ENCODE measurements around the gene LUZP2. TPM values are rescaled to one million over a fixed set of nuclear protein-coding genes. Genes with fewer than 3 reads are reported as not detected.

The LUZP2 gene
- polyA plus RNA-seq, 1 donor = 2.8 TPM

DNA sequence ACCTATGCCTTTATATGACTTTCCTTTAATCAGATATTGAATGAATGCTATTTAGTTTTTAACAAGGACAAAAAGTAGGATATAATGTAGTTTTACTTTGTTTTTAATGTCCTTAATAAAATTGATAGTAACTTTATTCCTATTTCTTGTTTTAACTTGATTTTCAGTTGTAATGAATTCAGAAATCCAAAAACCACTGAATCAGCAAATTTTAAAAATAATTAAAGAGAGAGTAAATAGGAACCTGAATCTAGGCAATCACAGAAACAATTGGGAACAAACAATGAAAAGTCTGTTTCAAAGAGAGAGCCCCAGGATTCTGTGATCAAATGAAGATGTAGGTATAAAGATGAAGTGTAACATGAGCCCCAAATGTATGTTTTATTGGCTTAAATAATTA, 556.0 kb downstream of the LUZP2 start:
- Histone ChIP-seq H3K4me3 (ENCODE audit: low read length) (no peak overlapping the region), H3K27me3 (ENCODE audit: control insufficient read depth, insufficient read depth, low read length) (no peaks in the 10 kb centered on the region), H3K4me1 (ENCODE audit: control insufficient read depth, insufficient read depth, low read length) (no peaks in the 10 kb centered on the region), H3K36me3 (ENCODE audit: control insufficient read depth, insufficient read depth, low read length) (no peaks in the 10 kb centered on the region), H3K9me3 (ENCODE audit: control insufficient read depth, low read depth, low read length) (no peaks in the 10 kb centered on the region), H3K27ac (ENCODE audit: low read length) (no peak overlapping the region)
- DNase-seq = no peak

DNA sequence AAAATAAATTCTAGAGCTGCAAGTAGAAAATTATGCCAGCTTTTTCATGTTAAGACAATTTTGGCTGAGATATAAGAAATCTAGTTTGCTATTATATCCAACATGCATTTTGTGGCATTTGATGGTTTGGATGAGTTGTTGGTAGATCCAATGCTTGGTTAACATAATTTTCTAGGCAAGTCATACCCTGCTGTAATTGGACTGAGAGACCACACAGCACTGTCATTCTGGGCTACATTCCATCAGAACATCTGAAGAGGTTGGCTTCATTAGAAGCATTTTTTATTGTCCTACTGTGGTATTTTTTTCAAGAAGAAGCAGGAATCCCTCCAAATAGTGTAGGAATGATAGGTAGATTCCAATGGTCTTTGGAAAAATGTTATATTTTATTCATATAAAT, 561.0 kb downstream of the LUZP2 start:
- H3K4me1 ChIP-seq (ENCODE audit: control insufficient read depth, insufficient read depth, low read length) = no peaks in the 10 kb centered on the region
- H3K27me3 ChIP-seq (ENCODE audit: control insufficient read depth, insufficient read depth, low read length) = no peaks in the 10 kb centered on the region
- H3K4me3 ChIP-seq (ENCODE audit: low read length) = no peak overlapping the region

DNA sequence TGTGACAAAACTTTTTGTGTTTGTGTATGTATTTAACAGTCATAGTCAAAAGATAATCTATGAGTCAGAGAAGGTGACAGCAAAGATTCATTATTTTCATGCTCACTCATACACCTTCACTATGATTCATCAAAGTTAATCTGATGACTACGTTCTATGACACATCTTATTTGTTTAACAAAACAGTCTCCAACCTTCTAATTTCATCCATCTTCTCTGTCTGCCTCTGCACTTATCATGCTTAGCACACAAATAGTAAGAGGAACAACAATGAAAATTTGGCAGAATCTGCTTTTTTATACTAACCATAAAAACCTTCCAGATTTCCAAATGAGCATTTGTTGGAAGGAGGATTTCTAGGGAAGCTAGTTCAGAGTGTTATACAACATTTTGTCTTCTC, 568.9 kb downstream of the LUZP2 start:
- H3K27ac ChIP-seq (ENCODE audit: low read length) = no peak overlapping the region
- H3K4me3 ChIP-seq (ENCODE audit: low read length) = no peak overlapping the region
- H3K4me1 ChIP-seq (ENCODE audit: control insufficient read depth, insufficient read depth, low read length) = no peaks in the 10 kb centered on the region
- H3K36me3 ChIP-seq (ENCODE audit: control insufficient read depth, insufficient read depth, low read length) = no peaks in the 10 kb centered on the region
- 20% methylated on average over 1 of the region's 1 CpG for WGBS (ENCODE audit: insufficient coverage, low lambda C conversion rate)
- DNase-seq = no peak
- no peaks in the 10 kb centered on the region for H3K27me3 ChIP-seq (ENCODE audit: control insufficient read depth, insufficient read depth, low read length)
- H3K9me3 ChIP-seq (ENCODE audit: control insufficient read depth, low read depth, low read length) = no peaks in the 10 kb centered on the region

More for the DNA sequence above, 561.0 kb downstream of the LUZP2 start:
- DNase-seq = no peak
- no peaks in the 10 kb centered on the region for H3K36me3 ChIP-seq (ENCODE audit: control insufficient read depth, insufficient read depth, low read length)
- no peak overlapping the region for H3K27ac ChIP-seq (ENCODE audit: low read length)
- H3K9me3 ChIP-seq (ENCODE audit: control insufficient read depth, low read depth, low read length) = no peaks in the 10 kb centered on the region

DNA sequence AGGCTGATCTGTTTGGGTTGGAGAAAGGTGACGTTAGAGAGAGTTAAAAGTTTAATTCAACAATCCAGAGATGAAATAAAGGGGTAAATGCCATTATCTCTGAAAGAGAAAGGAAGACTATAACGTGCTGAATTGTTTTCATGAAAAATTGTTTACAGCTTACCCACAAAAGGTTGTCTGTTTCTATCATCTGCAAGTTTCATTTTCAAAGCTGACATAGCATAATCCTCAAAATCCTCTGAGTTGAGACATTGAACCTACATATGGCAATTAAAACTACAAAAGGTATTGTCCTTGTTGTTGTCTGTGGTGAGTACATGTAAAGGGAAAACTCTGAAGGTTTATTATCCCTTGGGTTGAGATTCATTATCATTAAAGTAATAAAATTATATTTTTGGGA, 569.9 kb downstream of the LUZP2 start:
- Histone ChIP-seq H3K27me3 (ENCODE audit: control insufficient read depth, insufficient read depth, low read length) (no peaks in the 10 kb centered on the region), H3K4me3 (ENCODE audit: low read length) (no peak overlapping the region), H3K4me1 (ENCODE audit: control insufficient read depth, insufficient read depth, low read length) (no peaks in the 10 kb centered on the region), H3K36me3 (ENCODE audit: control insufficient read depth, insufficient read depth, low read length) (no peaks in the 10 kb centered on the region), H3K27ac (ENCODE audit: low read length) (no peak overlapping the region), H3K9me3 (ENCODE audit: control insufficient read depth, low read depth, low read length) (no peaks in the 10 kb centered on the region)
- no peak for DNase-seq
- WGBS (ENCODE audit: insufficient coverage, low lambda C conversion rate) = 52% methylated on average over 2 of the region's 2 CpGs

DNA sequence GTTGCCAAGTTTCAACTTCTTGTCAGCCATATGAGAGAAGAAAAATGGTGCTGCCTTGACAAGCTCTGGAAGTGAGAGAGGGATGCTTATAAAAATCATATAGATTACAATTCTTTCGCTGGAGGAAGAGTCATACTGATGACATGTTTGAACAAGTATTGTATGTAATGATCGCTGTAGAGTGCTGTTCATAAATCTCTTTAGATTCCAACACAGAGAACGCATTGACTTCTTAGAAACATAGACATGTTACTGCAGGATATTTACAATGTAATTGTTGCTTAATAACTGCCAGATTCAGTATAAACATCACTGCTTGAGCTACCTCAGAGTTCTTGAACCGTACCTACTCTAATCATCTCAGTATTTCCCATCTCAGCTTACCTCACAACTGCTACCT, 571.6 kb downstream of the LUZP2 start:
- Histone ChIP-seq H3K4me1 (ENCODE audit: control insufficient read depth, insufficient read depth, low read length) (no peaks in the 10 kb centered on the region), H3K27ac (ENCODE audit: low read length) (no peak overlapping the region), H3K36me3 (ENCODE audit: control insufficient read depth, insufficient read depth, low read length) (no peaks in the 10 kb centered on the region), H3K27me3 (ENCODE audit: control insufficient read depth, insufficient read depth, low read length) (no peaks in the 10 kb centered on the region), H3K4me3 (ENCODE audit: low read length) (no peak overlapping the region), H3K9me3 (ENCODE audit: control insufficient read depth, low read depth, low read length) (no peaks in the 10 kb centered on the region)
- 88% methylated on average over 1 of the region's 4 CpGs for WGBS (ENCODE audit: insufficient coverage, low lambda C conversion rate)
- DNase-seq = no peak

DNA sequence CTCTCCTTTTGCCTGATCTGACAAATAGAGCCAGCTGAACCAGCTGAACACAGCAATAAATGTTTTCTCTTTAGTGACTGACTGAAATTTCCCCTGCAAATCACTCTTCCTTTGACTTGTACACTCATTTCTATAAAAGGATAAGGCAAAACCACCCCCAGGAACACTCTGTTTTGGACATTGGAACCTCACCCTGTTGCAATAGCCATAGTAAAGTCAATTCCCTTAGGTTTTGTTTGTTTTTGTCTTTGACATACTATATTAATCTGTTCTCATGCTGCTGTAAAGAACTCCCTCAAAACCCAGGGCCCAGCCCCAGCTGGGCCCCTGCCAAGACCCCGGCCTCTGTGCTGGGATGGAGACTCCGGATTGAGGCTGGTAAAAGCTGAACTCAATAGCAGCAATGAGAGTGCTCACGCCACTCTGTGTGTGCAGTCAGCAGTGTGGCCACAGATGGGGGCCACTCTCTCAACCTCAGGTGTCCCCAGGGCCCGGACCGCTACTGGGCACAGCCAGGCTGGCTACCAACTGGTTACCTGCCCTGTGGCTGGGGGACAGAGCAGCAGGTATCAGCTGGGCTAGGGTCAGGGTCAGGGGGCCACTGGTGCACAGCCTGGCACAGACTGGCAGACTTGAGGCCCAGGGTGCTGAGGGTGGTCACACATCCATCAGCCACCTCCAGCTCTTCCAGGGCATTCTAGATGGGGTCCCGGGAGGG, 597.4 kb downstream of the LUZP2 start:
- DNase-seq = peak in 1 of 2 donors; percentile 0
- Histone ChIP-seq H3K4me3 (ENCODE audit: low read length) (no peak overlapping the region), H3K27ac (ENCODE audit: low read length) (no peak overlapping the region), H3K27me3 (ENCODE audit: control insufficient read depth, insufficient read depth, low read length) (no peaks in the 10 kb centered on the region), H3K4me1 (ENCODE audit: control insufficient read depth, insufficient read depth, low read length) (no peaks in the 10 kb centered on the region), H3K36me3 (ENCODE audit: control insufficient read depth, insufficient read depth, low read length) (no peaks in the 10 kb centered on the region), H3K9me3 (ENCODE audit: control insufficient read depth, low read depth, low read length) (no peaks in the 10 kb centered on the region)
- no CpG with 5 or more reads among the region's 6 CpGs for WGBS (ENCODE audit: insufficient coverage, low lambda C conversion rate)

DNA sequence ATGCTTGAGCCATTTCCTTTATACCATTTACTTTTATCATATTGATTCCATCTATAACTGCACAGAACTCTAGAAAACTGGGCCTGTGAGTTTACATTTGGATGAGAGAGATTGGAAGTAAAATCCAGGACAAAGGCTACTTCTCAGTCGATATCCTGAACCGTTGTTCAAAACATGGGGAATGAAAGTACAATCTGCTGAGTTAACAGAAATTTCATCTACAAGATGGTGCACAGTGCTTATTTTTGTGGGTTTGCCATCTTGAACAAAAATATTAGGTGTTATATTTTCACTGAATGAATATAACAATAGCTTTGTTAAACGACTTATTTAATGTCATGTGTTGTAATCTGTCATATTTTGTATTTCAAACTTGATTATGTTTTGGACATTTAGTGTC, 622.6 kb downstream of the LUZP2 start:
- no peaks in the 10 kb centered on the region for H3K9me3 ChIP-seq (ENCODE audit: control insufficient read depth, low read depth, low read length)
- no peaks in the 10 kb centered on the region for H3K27me3 ChIP-seq (ENCODE audit: control insufficient read depth, insufficient read depth, low read length)
- DNase-seq = no peak
- H3K4me3 ChIP-seq (ENCODE audit: low read length) = no peak overlapping the region
- no peaks in the 10 kb centered on the region for H3K4me1 ChIP-seq (ENCODE audit: control insufficient read depth, insufficient read depth, low read length)
- no peaks in the 10 kb centered on the region for H3K36me3 ChIP-seq (ENCODE audit: control insufficient read depth, insufficient read depth, low read length)
- WGBS (ENCODE audit: insufficient coverage, low lambda C conversion rate) = 100% methylated on average over 2 of the region's 3 CpGs
- H3K27ac ChIP-seq (ENCODE audit: low read length) = no peak overlapping the region
